Ishikawa (cell line): ENCODE measurements around the gene MAPKBP1.

ENCODE experiments used
- CEBPB ChIP-seq: IDR thresholded peaks from 2 replicates; pipeline ENCODE4 v1.6.1; 2012
- CREB1 ChIP-seq: IDR thresholded peaks from 2 replicates; pipeline ENCODE4 v1.6.1; 2012; ENCODE audit warnings: low read depth
- EGR1 ChIP-seq: IDR thresholded peaks from 2 replicates; pipeline ENCODE4 v1.6.1; 2012
- EP300 ChIP-seq: IDR thresholded peaks from 2 replicates; pipeline ENCODE4 v1.6.1; 2012; ENCODE audit warnings: borderline replicate concordance
- FOXM1 ChIP-seq: IDR thresholded peaks from 2 replicates; pipeline ENCODE4 v1.6.1; 2012; ENCODE audit warnings: low read depth, borderline replicate concordance
- MAX ChIP-seq: IDR thresholded peaks from 2 replicates; pipeline ENCODE4 v1.6.1; 2012
- NFIC ChIP-seq: IDR thresholded peaks from 2 replicates; pipeline ENCODE4 v1.6.1; 2012
- RAD21 ChIP-seq: IDR thresholded peaks from 2 replicates; pipeline ENCODE4 v1.6.1; 2012; ENCODE audit warnings: low read depth
- REST ChIP-seq: IDR thresholded peaks from 2 replicates; pipeline ENCODE4 v1.6.1; 2012; ENCODE audit warnings: low read depth, mild to moderate bottlenecking
- TAF1 ChIP-seq: IDR thresholded peaks from 2 replicates; pipeline ENCODE4 v1.6.1; 2012; ENCODE audit warnings: low read depth, mild to moderate bottlenecking
- TCF12 ChIP-seq: IDR thresholded peaks from 2 replicates; pipeline ENCODE4 v1.6.1; 2012; ENCODE audit warnings: low read depth
- TEAD4 ChIP-seq: IDR thresholded peaks from 2 replicates; pipeline ENCODE4 v1.6.1; 2012
- USF1 ChIP-seq: IDR thresholded peaks from 2 replicates; pipeline ENCODE4 v1.6.1; 2012
- YY1 ChIP-seq: IDR thresholded peaks from 2 replicates; pipeline ENCODE4 v1.6.1; 2012; ENCODE audit warnings: low read depth
- ZBTB7A ChIP-seq: IDR thresholded peaks from 2 replicates; pipeline ENCODE4 v1.6.1; 2012; ENCODE audit warnings: low read depth

MAPKBP1 gene

GRCh38 chr15:41809121-41809520 is 34.8 kb downstream of the MAPKBP1 start:
- no peak for TF ChIP-seq ZBTB7A

- TF ChIP-seq EGR1: no peak
- no peak for TF ChIP-seq ZBTB7A
- no peak for TF ChIP-seq USF1
- no peak for TF ChIP-seq EP300
- no peak for TF ChIP-seq TEAD4
- no peak for TF ChIP-seq MAX
- no peak for TF ChIP-seq TAF1
- no peak for TF ChIP-seq REST
- TF ChIP-seq YY1: no peak
- TF ChIP-seq FOXM1: no peak
- no peak for TF ChIP-seq CREB1
- no peak for TF ChIP-seq TCF12
- no peak for TF ChIP-seq NFIC
Measured at GRCh38 chr15:41809526-41810220, 35.4 kb downstream of the MAPKBP1 start.

- TF ChIP-seq RAD21 (no peak), MAX (no peak), REST (no peak), TEAD4 (no peak), CEBPB (no peak), ZBTB7A (no peak), EGR1 (no peak), USF1 (no peak), NFIC (no peak), EP300 (no peak), TCF12 (no peak), YY1 (no peak), TAF1 (no peak)
Measured at GRCh38 chr15:41810651-41811431, 36.6 kb downstream of the MAPKBP1 start.

- TF ChIP-seq RAD21 (peak; percentile 80), CEBPB (no peak)
Measured at GRCh38 chr15:41811432-41812195, 37.3 kb downstream of the MAPKBP1 start.

GRCh38 chr15:41812820-41813375 is 38.6 kb downstream of the MAPKBP1 start:
- no peak for TF ChIP-seq ZBTB7A
- no peak for TF ChIP-seq RAD21
- no peak for TF ChIP-seq USF1
- TF ChIP-seq CREB1: no peak
- no peak for TF ChIP-seq YY1
- TF ChIP-seq TEAD4: no peak
- TF ChIP-seq REST: no peak
